Dendritic cell treated with granulocyte-macrophage colony-stimulating factor and Interleukin-4, amounts not matched to agents 40 ng/mL and 50 ng/mL, for 4 days (primary cell): Measurements from ENCODE around the gene ADGRG3.

Source experiments
- H3K27ac Mint-ChIP-seq: one replicate; pipeline ENCODE4 v1.8.0; 2022; ENCODE audit warnings: mild to moderate bottlenecking, mixed read lengths
- H3K27me3 Mint-ChIP-seq: one replicate; pipeline ENCODE4 v1.8.0; 2022; ENCODE audit warnings: mild to moderate bottlenecking, mixed read lengths
- H3K36me3 Mint-ChIP-seq: one replicate; pipeline ENCODE4 v1.8.0; 2022; ENCODE audit warnings: low read depth, mixed read lengths
- H3K4me1 Mint-ChIP-seq: one replicate; pipeline ENCODE4 v1.8.0; 2022; ENCODE audit warnings: low read depth, mixed read lengths
- H3K4me3 Mint-ChIP-seq: one replicate; pipeline ENCODE4 v1.8.0; 2022; ENCODE audit warnings: mild to moderate bottlenecking, moderate library complexity, mixed read lengths
- H3K9me3 Mint-ChIP-seq: one replicate; pipeline ENCODE4 v1.8.0; 2022; ENCODE audit warnings: mixed read lengths
- intact Hi-C: fragments of 100-400 bp; cut with micrococcal nuclease; formaldehyde crosslinking; loops from one replicate; pipeline ENCODE4 v1.15.0; 2022

Gene ADGRG3

GRCh38 chr16:57692636-57693035 is 24.5 kb downstream of the ADGRG3 start:
- H3K27ac Mint-ChIP-seq = no peak overlapping the region
- H3K36me3 Mint-ChIP-seq = no peaks in the 10 kb centered on the region
- H3K4me1 Mint-ChIP-seq = peaks cover 49% of the 10 kb centered on the region
- peaks cover 10% of the 10 kb centered on the region for H3K27me3 Mint-ChIP-seq
- H3K9me3 Mint-ChIP-seq = no peaks in the 10 kb centered on the region
- no peak overlapping the region for H3K4me3 Mint-ChIP-seq
- intact Hi-C loops = no loop called here

GRCh38 chr16:57693550-57693949 is 25.4 kb downstream of the ADGRG3 start:
- H3K4me1 Mint-ChIP-seq = peaks cover 39% of the 10 kb centered on the region
- no peak overlapping the region for H3K27ac Mint-ChIP-seq
- H3K36me3 Mint-ChIP-seq = no peaks in the 10 kb centered on the region
- H3K9me3 Mint-ChIP-seq = no peaks in the 10 kb centered on the region
- no peak overlapping the region for H3K4me3 Mint-ChIP-seq
- intact Hi-C loops = no loop called here
- peaks cover 9% of the 10 kb centered on the region for H3K27me3 Mint-ChIP-seq

- no peaks in the 10 kb centered on the region for H3K9me3 Mint-ChIP-seq
- H3K4me1 Mint-ChIP-seq = peaks cover 34% of the 10 kb centered on the region
- H3K36me3 Mint-ChIP-seq = no peaks in the 10 kb centered on the region
- peak overlapping the region; percentile 88 for H3K27ac Mint-ChIP-seq
- intact Hi-C loops = no loop called here
- peaks cover 7% of the 10 kb centered on the region for H3K27me3 Mint-ChIP-seq
- peak overlapping the region; percentile 86 for H3K4me3 Mint-ChIP-seq
Measured at GRCh38 chr16:57694231-57694724, 26.2 kb downstream of the ADGRG3 start.

- peaks cover 2% of the 10 kb centered on the region for H3K27me3 Mint-ChIP-seq
- no peaks in the 10 kb centered on the region for H3K36me3 Mint-ChIP-seq
- peaks cover 26% of the 10 kb centered on the region for H3K4me1 Mint-ChIP-seq
- H3K4me3 Mint-ChIP-seq = peak within 1 kb of the TSS; percentile 86
- no peaks in the 10 kb centered on the region for H3K9me3 Mint-ChIP-seq
- intact Hi-C loops = no loop called here
- peak within 1 kb of the TSS; percentile 88 for H3K27ac Mint-ChIP-seq
Measured at GRCh38 chr16:57694725-57695679, 26.9 kb downstream of the ADGRG3 start, which contains the start of gene DRC7. Gene DRC7, plus strand, starts transcription at chr16:57694806. Its CDS starts 3,144 bp downstream, at chr16:57697950.

GRCh38 chr16:57695680-57696069 is 27.6 kb downstream of the ADGRG3 start:
- peak overlapping the region; percentile 88 for H3K27ac Mint-ChIP-seq
- peaks cover 20% of the 10 kb centered on the region for H3K4me1 Mint-ChIP-seq
- no peak overlapping the region for H3K4me3 Mint-ChIP-seq
- H3K36me3 Mint-ChIP-seq = no peaks in the 10 kb centered on the region
- intact Hi-C loops = no loop called here
- peaks cover 2% of the 10 kb centered on the region for H3K27me3 Mint-ChIP-seq
- H3K9me3 Mint-ChIP-seq = no peaks in the 10 kb centered on the region

GRCh38 chr16:57696240-57696639 is 28.1 kb downstream of the ADGRG3 start:
- peaks cover 14% of the 10 kb centered on the region for H3K4me1 Mint-ChIP-seq
- no peak overlapping the region for H3K27ac Mint-ChIP-seq
- H3K9me3 Mint-ChIP-seq = no peaks in the 10 kb centered on the region
- intact Hi-C loops = no loop called here
- H3K27me3 Mint-ChIP-seq = peaks cover 2% of the 10 kb centered on the region
- H3K4me3 Mint-ChIP-seq = no peak overlapping the region
- H3K36me3 Mint-ChIP-seq = no peaks in the 10 kb centered on the region

- H3K36me3 Mint-ChIP-seq = no peaks in the 10 kb centered on the region
- intact Hi-C loops = no loop called here
- H3K9me3 Mint-ChIP-seq = no peaks in the 10 kb centered on the region
- peaks cover 2% of the 10 kb centered on the region for H3K27me3 Mint-ChIP-seq
- no peak overlapping the region for H3K27ac Mint-ChIP-seq
- H3K4me1 Mint-ChIP-seq = peaks cover 13% of the 10 kb centered on the region
- no peak overlapping the region for H3K4me3 Mint-ChIP-seq
Measured at GRCh38 chr16:57697896-57698537, 29.9 kb downstream of the ADGRG3 start.

- Mint-ChIP-seq H3K9me3 (no peaks in the 10 kb centered on the region), H3K36me3 (no peaks in the 10 kb centered on the region), H3K27me3 (peaks cover 2% of the 10 kb centered on the region), H3K27ac (no peak overlapping the region), H3K4me1 (peaks cover 13% of the 10 kb centered on the region), H3K4me3 (no peak overlapping the region)
- intact Hi-C loops = no loop called here
Measured at GRCh38 chr16:57698812-57699405, 30.8 kb downstream of the ADGRG3 start.

- no peaks in the 10 kb centered on the region for H3K36me3 Mint-ChIP-seq
- H3K27me3 Mint-ChIP-seq = peaks cover 2% of the 10 kb centered on the region
- peaks cover 13% of the 10 kb centered on the region for H3K4me1 Mint-ChIP-seq
- no peaks in the 10 kb centered on the region for H3K9me3 Mint-ChIP-seq
- intact Hi-C loops = no loop called here
- no peak overlapping the region for H3K4me3 Mint-ChIP-seq
- no peak overlapping the region for H3K27ac Mint-ChIP-seq
Measured at GRCh38 chr16:57699481-57699880, 31.4 kb downstream of the ADGRG3 start.

- Mint-ChIP-seq H3K27me3 (peaks cover 5% of the 10 kb centered on the region), H3K27ac (no peak overlapping the region), H3K4me1 (peaks cover 8% of the 10 kb centered on the region), H3K4me3 (no peak overlapping the region), H3K36me3 (no peaks in the 10 kb centered on the region), H3K9me3 (no peaks in the 10 kb centered on the region)
- intact Hi-C loops = no loop called here
Measured at GRCh38 chr16:57699899-57700298, 31.8 kb downstream of the ADGRG3 start.

GRCh38 chr16:57700781-57701551 is 32.9 kb downstream of the ADGRG3 start:
- H3K27me3 Mint-ChIP-seq = peaks cover 9% of the 10 kb centered on the region
- no peaks in the 10 kb centered on the region for H3K9me3 Mint-ChIP-seq
- intact Hi-C loops = no loop called here
- H3K27ac Mint-ChIP-seq = no peak overlapping the region
- H3K4me1 Mint-ChIP-seq = no peaks in the 10 kb centered on the region
- no peaks in the 10 kb centered on the region for H3K36me3 Mint-ChIP-seq
- no peak overlapping the region for H3K4me3 Mint-ChIP-seq

- intact Hi-C loops = no loop called here
Measured at GRCh38 chr16:57701759-57702371, 33.8 kb downstream of the ADGRG3 start.

GRCh38 chr16:57703416-57704010 is 35.4 kb downstream of the ADGRG3 start:
- Mint-ChIP-seq H3K36me3 (no peaks in the 10 kb centered on the region), H3K9me3 (no peaks in the 10 kb centered on the region), H3K27me3 (peaks cover 7% of the 10 kb centered on the region), H3K27ac (no peak overlapping the region), H3K4me3 (no peak overlapping the region), H3K4me1 (no peaks in the 10 kb centered on the region)
- intact Hi-C loops = no loop called here

More at GRCh38 chr16:57701759-57702371, 33.8 kb downstream of the ADGRG3 start:
- H3K36me3 Mint-ChIP-seq = no peaks in the 10 kb centered on the region
- no peaks in the 10 kb centered on the region for H3K9me3 Mint-ChIP-seq
- no peak overlapping the region for H3K27ac Mint-ChIP-seq
- H3K4me1 Mint-ChIP-seq = no peaks in the 10 kb centered on the region
- peaks cover 9% of the 10 kb centered on the region for H3K27me3 Mint-ChIP-seq
- no peak overlapping the region for H3K4me3 Mint-ChIP-seq
